DMS 273 (cell line): ENCODE results near the gene PCDH17.

Experiments used
- DNase-seq: peaks from one replicate; lab custom pipeline; 2025; ENCODE audit not compliant: unreplicated experiment; lab: John Stamatoyannopoulos, UW

Gene PCDH17

GRCh38 chr13:57631596-57632275 lies at the start of gene PCDH17:
PCDH17 (plus strand) TSS chr13:57631744; CDS start chr13:57632547, 803 bp downstream.
- DNase-seq: peak; percentile 73

GRCh38 chr13:57582032-57582431 lies 49.5 kb upstream of the PCDH17 start:
- DNase-seq: no peak

- DNase-seq: no peak
Observed at GRCh38 chr13:57583529-57583928, 48.0 kb upstream of the PCDH17 start.

GRCh38 chr13:57588639-57589038 lies 42.9 kb upstream of the PCDH17 start:
- DNase-seq: no peak

GRCh38 chr13:57595775-57596174 lies 35.8 kb upstream of the PCDH17 start:
- DNase-seq: no peak

GRCh38 chr13:57601536-57601935 lies 30.0 kb upstream of the PCDH17 start:
- DNase-seq: no peak

GRCh38 chr13:57604442-57604841 lies 27.1 kb upstream of the PCDH17 start:
- no peak for DNase-seq

- no peak for DNase-seq
Observed at GRCh38 chr13:57611969-57612368, 19.6 kb upstream of the PCDH17 start.

- no peak for DNase-seq
Observed at GRCh38 chr13:57612568-57612967, 19.0 kb upstream of the PCDH17 start.

- DNase-seq: peak; percentile 78
Observed at GRCh38 chr13:57624565-57625435, 6.7 kb upstream of the PCDH17 start.

- peak; percentile 38 for DNase-seq
Observed at GRCh38 chr13:57627663-57628062, 3.9 kb upstream of the PCDH17 start.

GRCh38 chr13:57629391-57629804 lies 2.1 kb upstream of the PCDH17 start:
- peak; percentile 24 for DNase-seq

GRCh38 chr13:57629821-57630235 lies 1.7 kb upstream of the PCDH17 start:
- DNase-seq: peak; percentile 92

- DNase-seq: peak; percentile 58
Observed at GRCh38 chr13:57630661-57631595, 616 bp upstream of the PCDH17 start.

- peak; percentile 47 for DNase-seq
Observed at GRCh38 chr13:57632276-57633140, 964 bp downstream of the PCDH17 start.

- DNase-seq: no peak
Observed at GRCh38 chr13:57633141-57633949, 1.8 kb downstream of the PCDH17 start.

- no peak for DNase-seq
Observed at GRCh38 chr13:57633950-57634838, 2.6 kb downstream of the PCDH17 start.

GRCh38 chr13:57634839-57635165 lies 3.3 kb downstream of the PCDH17 start:
- no peak for DNase-seq
